Measurements from ENCODE around the gene POGK.

DNA sequence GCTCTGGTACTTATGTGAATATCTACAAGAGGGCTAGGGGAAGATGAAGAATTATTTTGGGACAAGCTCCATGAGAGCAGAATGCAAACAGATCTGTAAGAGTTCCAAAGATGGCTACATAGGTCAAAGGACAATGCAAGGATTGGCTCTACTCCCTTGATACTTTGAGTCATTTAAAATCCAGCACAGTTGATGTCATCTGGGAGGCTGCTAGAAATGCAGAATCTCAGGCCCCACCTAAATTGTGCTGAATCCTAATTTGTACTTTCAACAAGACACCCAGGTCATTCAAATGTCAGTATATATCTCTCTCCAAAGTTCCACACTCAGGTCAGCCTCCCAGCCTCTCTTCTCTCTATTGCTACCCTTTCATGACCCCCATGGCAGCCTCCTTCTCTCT is 60.5 kb downstream of the POGK start:
- TF ChIP-seq MAX (IDR thresholded peaks at IDR 0.05; ENCODE audit: low read depth, low read length) (no peak), CTCF (IDR thresholded peaks at IDR 0.05 in 2 of 3, conservative IDR thresholded peaks at IDR 0.05 in 1 of 3; ENCODE audit: control insufficient read depth in 2 of 3, extremely low read depth in 1 of 3, insufficient read depth in 1 of 3, low read depth in 3 of 3, low read length in 3 of 3) (no peak), E2F4 (IDR thresholded peaks at IDR 0.05; ENCODE audit: low read depth, low read length) (no peak), CBFB (IDR thresholded peaks at IDR 0.05; ENCODE audit: low read depth) (no peak), GABPA (IDR thresholded peaks at IDR 0.05; ENCODE audit: low read depth) (no peak), EZH2 (IDR thresholded peaks at IDR 0.05; ENCODE audit: borderline replicate concordance, control insufficient read depth, low read depth, low read length) (no peak), EP300 (IDR thresholded peaks at IDR 0.05; ENCODE audit: borderline replicate concordance in 1 of 2, control insufficient read depth in 1 of 2, low read depth in 2 of 2, low read length in 2 of 2) (no peak), PAX8 (IDR thresholded peaks at IDR 0.05) (no peak), POLR2AphosphoS5 (IDR thresholded peaks at IDR 0.05; ENCODE audit: low read length) (no peak), MEF2B (IDR thresholded peaks at IDR 0.05; ENCODE audit: partially characterized antibody, poor library complexity, severe bottlenecking) (no peak)
- TF ChIP-seq, protein P1, sequence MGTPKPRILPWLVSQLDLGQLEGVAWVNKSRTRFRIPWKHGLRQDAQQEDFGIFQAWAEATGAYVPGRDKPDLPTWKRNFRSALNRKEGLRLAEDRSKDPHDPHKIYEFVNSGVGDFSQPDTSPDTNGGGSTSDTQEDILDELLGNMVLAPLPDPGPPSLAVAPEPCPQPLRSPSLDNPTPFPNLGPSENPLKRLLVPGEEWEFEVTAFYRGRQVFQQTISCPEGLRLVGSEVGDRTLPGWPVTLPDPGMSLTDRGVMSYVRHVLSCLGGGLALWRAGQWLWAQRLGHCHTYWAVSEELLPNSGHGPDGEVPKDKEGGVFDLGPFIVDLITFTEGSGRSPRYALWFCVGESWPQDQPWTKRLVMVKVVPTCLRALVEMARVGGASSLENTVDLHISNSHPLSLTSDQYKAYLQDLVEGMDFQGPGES (IDR thresholded peaks at IDR 0.05) = no peak
